ENCODE data around the gene TRPM3. TPM values are rescaled to one million over a fixed set of nuclear protein-coding genes. Genes with fewer than 3 reads are reported as not detected.

Gene TRPM3
- 0.22 TPM for total RNA-seq
- long read RNA-seq, partial matches to known transcripts = 0 of 4 reads
- long read RNA-seq, other reads (novel, unspliced or antisense) = 4 of 4 reads

- no peak for DNase-seq
- Histone ChIP-seq H3K27ac (replicated peaks) (no peak within 1 kb of the TSS), H3K27me3 (ENCODE audit: low read depth) (peaks cover 57% of the 10 kb centered on the region), H3K4me3 (no peak within 1 kb of the TSS), H3K9me3 (replicated peaks) (no peaks in the 10 kb centered on the region), H3K36me3 (no peaks in the 10 kb centered on the region), H3K4me1 (no peaks in the 10 kb centered on the region)
- TF ChIP-seq CTCF (IDR thresholded peaks at IDR 0.05; ENCODE audit: borderline replicate concordance) = no peak
- intact Hi-C loops (cut with micrococcal nuclease) = no loop called here
These were observed at the start of gene TRPM3 for GRCh38 chr9:71121275-71122021. TRPM3 (minus strand) TSS chr9:71121621; CDS start chr9:71121354, 267 bp downstream.

- Histone ChIP-seq H3K27me3 (ENCODE audit: low read depth) (no peaks in the 10 kb centered on the region), H3K27ac (replicated peaks) (no peak overlapping the region), H3K4me3 (no peak overlapping the region), H3K36me3 (no peaks in the 10 kb centered on the region), H3K9me3 (replicated peaks) (peaks cover 3% of the 10 kb centered on the region), H3K4me1 (no peaks in the 10 kb centered on the region)
- intact Hi-C loops (cut with micrococcal nuclease) = no loop called here
- no peak for DNase-seq
- TF ChIP-seq CTCF (IDR thresholded peaks at IDR 0.05; ENCODE audit: borderline replicate concordance) = no peak
These were observed 47.0 kb upstream of the TRPM3 start for GRCh38 chr9:71168418-71168817.

- Histone ChIP-seq H3K27me3 (ENCODE audit: low read depth) (no peaks in the 10 kb centered on the region), H3K36me3 (no peaks in the 10 kb centered on the region), H3K4me3 (no peak overlapping the region), H3K9me3 (replicated peaks) (no peaks in the 10 kb centered on the region), H3K4me1 (no peaks in the 10 kb centered on the region), H3K27ac (replicated peaks) (no peak overlapping the region)
- no peak for TF ChIP-seq CTCF (IDR thresholded peaks at IDR 0.05; ENCODE audit: borderline replicate concordance)
- intact Hi-C loops (cut with micrococcal nuclease) = no loop called here
- DNase-seq = no peak
These were observed 40.7 kb upstream of the TRPM3 start for GRCh38 chr9:71162126-71162525.

- Histone ChIP-seq H3K4me3 (no peak overlapping the region), H3K36me3 (no peaks in the 10 kb centered on the region), H3K27me3 (ENCODE audit: low read depth) (no peaks in the 10 kb centered on the region), H3K9me3 (replicated peaks) (no peaks in the 10 kb centered on the region), H3K27ac (replicated peaks) (no peak overlapping the region), H3K4me1 (no peaks in the 10 kb centered on the region)
- no peak for TF ChIP-seq CTCF (IDR thresholded peaks at IDR 0.05; ENCODE audit: borderline replicate concordance)
- intact Hi-C loops (cut with micrococcal nuclease) = no loop called here
- DNase-seq = no peak
These were observed 36.3 kb upstream of the TRPM3 start for GRCh38 chr9:71157731-71158130.

- DNase-seq = no peak
- H3K27ac ChIP-seq (replicated peaks) = no peak overlapping the region
- peaks cover 5% of the 10 kb centered on the region for H3K4me1 ChIP-seq
- no peak overlapping the region for H3K4me3 ChIP-seq
- H3K36me3 ChIP-seq = no peaks in the 10 kb centered on the region
- H3K27me3 ChIP-seq (ENCODE audit: low read depth) = no peaks in the 10 kb centered on the region
- intact Hi-C loops (cut with micrococcal nuclease) = no loop called here
- TF ChIP-seq CTCF (IDR thresholded peaks at IDR 0.05; ENCODE audit: borderline replicate concordance) = no peak
- H3K9me3 ChIP-seq (replicated peaks) = peaks cover 14% of the 10 kb centered on the region
These were observed 25.9 kb upstream of the TRPM3 start for GRCh38 chr9:71147368-71147767.

Measured in left ventricle myocardium inferior (tissue), 1 donor.